Activated CD8-positive, alpha-beta memory T cell treated with anti-CD3 and anti-CD28 coated beads, Interleukin-2, amount 10 ng/mL, durations not matched to agents 7 days and 5 days (primary cell): ENCODE data around the gene PPAN. TPM values are rescaled to one million over a fixed set of nuclear protein-coding genes. Genes with fewer than 3 reads are reported as not detected.

Experiments used
- ATAC-seq: fragments of 150-1000 bp; cut with Tn5 transposase; one replicate; pipeline ENCODE4 v1.10.0; 2021; ENCODE audit warnings: moderate library complexity
- CTCF ChIA-PET: fragments of 350-600 bp; sonication (Branson Sonifier 250); formaldehyde crosslinking; loops from one replicate; lab custom pipeline; 2021; ENCODE audit warnings: antibody characterized with exemption; lab: Charles Lee
- DNase-seq: peaks from one replicate; pipeline ENCODE4 v3.0.0-alpha.2; 2020
- H3K27ac Mint-ChIP-seq: one replicate; pipeline ENCODE4 v1.8.0; 2021; ENCODE audit warnings: mild to moderate bottlenecking, mixed read lengths
- H3K27me3 Mint-ChIP-seq: one replicate; pipeline ENCODE4 v1.8.0; 2021; ENCODE audit warnings: mixed read lengths
- H3K36me3 Mint-ChIP-seq: one replicate; pipeline ENCODE4 v1.8.0; 2021; ENCODE audit warnings: mild to moderate bottlenecking, mixed read lengths
- H3K4me1 Mint-ChIP-seq: one replicate; pipeline ENCODE4 v1.8.0; 2021; ENCODE audit warnings: mixed read lengths
- H3K4me3 Mint-ChIP-seq: one replicate; pipeline ENCODE4 v1.8.0; 2021; ENCODE audit warnings: mild to moderate bottlenecking, moderate library complexity, mixed read lengths
- H3K9me3 Mint-ChIP-seq: one replicate; pipeline ENCODE4 v1.8.0; 2022; ENCODE audit warnings: low read depth, mixed read lengths
- total RNA-seq, 2 experiments: library from RNA; stranded (reverse); gene quantifications; one replicate each; pipeline ENCODE4 v1.2.3, GENCODE V29; 2021

PPAN gene, protein sequence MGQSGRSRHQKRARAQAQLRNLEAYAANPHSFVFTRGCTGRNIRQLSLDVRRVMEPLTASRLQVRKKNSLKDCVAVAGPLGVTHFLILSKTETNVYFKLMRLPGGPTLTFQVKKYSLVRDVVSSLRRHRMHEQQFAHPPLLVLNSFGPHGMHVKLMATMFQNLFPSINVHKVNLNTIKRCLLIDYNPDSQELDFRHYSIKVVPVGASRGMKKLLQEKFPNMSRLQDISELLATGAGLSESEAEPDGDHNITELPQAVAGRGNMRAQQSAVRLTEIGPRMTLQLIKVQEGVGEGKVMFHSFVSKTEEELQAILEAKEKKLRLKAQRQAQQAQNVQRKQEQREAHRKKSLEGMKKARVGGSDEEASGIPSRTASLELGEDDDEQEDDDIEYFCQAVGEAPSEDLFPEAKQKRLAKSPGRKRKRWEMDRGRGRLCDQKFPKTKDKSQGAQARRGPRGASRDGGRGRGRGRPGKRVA
- 100 to 1,000 TPM in 1 of 2 experiments, 10 to 100 TPM in 1; 98.5 to 115 TPM for total RNA-seq

DNA sequence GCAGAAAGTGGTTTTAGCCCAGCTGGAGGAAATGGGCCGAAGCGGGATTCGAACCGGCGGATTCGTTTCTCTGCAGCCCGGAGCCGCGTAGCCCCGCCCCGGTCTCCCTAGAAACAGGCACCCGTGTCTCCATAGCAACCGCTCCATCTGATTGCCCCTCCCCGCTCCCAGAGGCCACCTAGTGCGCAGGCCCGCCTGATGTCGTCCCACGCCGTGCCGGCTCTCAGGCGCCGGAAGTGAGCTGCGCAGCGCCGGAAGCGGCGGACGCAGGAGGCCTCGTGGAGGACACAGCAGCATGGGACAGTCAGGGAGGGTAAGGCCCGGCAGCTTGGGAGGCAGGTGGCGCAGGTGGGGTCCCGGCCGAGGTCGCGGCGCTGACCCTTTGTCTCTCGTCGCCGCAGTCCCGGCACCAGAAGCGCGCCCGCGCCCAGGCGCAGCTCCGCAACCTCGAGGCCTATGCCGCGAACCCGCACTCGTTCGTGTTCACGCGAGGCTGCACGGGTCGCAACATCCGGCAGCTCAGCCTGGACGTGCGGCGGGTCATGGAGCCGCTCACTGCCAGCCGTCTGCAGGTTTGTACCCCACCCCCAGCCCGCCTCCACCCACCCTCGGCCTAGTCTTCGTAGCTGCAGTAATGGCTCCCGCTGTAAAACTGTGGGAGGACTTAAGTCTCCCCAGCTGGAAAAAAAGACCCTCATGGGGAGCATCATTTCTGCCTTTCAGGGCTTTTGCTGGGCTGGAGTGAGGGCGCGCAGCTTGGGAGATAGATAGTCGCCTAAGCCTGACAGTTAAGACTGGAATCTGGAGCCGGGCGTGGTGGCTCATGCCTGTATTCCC is at the start of gene PPAN:
Gene PPAN (plus strand): TSS at position 263 of the 837 bp plus-strand sequence. CDS start 33 bp downstream, at position 296.
- Mint-ChIP-seq H3K27ac (peak within 1 kb of the TSS; percentile 99), H3K27me3 (no peaks in the 10 kb centered on the region), H3K9me3 (no peaks in the 10 kb centered on the region), H3K36me3 (peaks cover 38% of the 10 kb centered on the region), H3K4me1 (peaks cover 78% of the 10 kb centered on the region), H3K4me3 (peak within 1 kb of the TSS; percentile 77)
- CTCF ChIA-PET = interaction anchor here (0.6 to 5.5 kb wide), 8 partner anchors 7 to 322 kb away, joined by 3 to 55 read pairs (median 6); partner anchors contain the start of gene DNMT1
- DNase-seq (peak; percentile 99), ATAC-seq (peak; percentile 73)

DNA sequence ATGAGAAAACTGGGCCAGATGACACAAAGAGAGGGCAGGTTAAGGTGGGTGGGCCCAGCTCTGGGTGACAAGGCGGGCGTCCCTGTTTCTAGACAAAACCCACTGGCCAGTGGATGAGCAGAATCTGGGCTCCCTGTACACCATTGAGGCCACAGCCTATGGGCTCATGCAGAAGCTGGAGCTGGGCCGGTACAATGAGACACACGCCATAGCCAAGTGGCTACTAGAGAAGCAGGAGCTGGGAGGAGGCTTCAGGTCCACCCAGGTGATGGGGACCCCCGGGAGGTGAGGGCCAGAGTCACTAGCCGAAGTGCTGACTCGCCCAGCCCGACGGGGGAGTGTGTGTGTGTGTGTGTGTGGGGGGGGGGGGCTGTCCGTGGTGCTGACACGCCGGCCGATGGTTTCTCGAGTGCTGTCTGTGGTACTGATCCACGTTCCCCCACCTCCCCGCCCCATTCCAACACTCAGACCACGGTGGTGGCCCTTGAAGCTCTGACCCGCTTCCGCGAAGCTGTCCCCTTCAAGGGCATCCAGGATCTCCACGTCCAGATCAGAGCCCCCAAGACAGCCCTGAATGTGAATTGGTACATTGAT is 44.3 kb upstream of the PPAN start:
- DNase-seq = no peak
- no peaks in the 10 kb centered on the region for H3K9me3 Mint-ChIP-seq
- H3K4me1 Mint-ChIP-seq = no peaks in the 10 kb centered on the region
- H3K27me3 Mint-ChIP-seq = peaks cover 22% of the 10 kb centered on the region
- no peak overlapping the region for H3K4me3 Mint-ChIP-seq
- no peaks in the 10 kb centered on the region for H3K36me3 Mint-ChIP-seq
- CTCF ChIA-PET = no interaction called here
- ATAC-seq = no peak
- H3K27ac Mint-ChIP-seq = no peak overlapping the region

- Mint-ChIP-seq H3K27ac (no peak overlapping the region), H3K4me1 (peaks cover 10% of the 10 kb centered on the region), H3K27me3 (peaks cover 11% of the 10 kb centered on the region), H3K4me3 (no peak overlapping the region), H3K36me3 (no peaks in the 10 kb centered on the region), H3K9me3 (no peaks in the 10 kb centered on the region)
- peak; percentile 56 for DNase-seq
- ATAC-seq = peak; percentile 61
- CTCF ChIA-PET = no interaction called here
These were observed 38.0 kb upstream of the PPAN start for GRCh38 chr19:10068205-10068604.

GRCh38 chr19:10069046-10069445 is 37.1 kb upstream of the PPAN start:
- H3K9me3 Mint-ChIP-seq = peaks cover under 1% of the 10 kb centered on the region
- no peaks in the 10 kb centered on the region for H3K36me3 Mint-ChIP-seq
- no peak overlapping the region for H3K4me3 Mint-ChIP-seq
- CTCF ChIA-PET = interaction anchor here (0.8 to 1.3 kb wide), 2 partner anchors 41 to 69 kb away, joined by 3 to 4 read pairs; no protein-coding TSS in a partner anchor
- H3K27me3 Mint-ChIP-seq = peaks cover 7% of the 10 kb centered on the region
- no peak for ATAC-seq
- no peak for DNase-seq
- no peak overlapping the region for H3K27ac Mint-ChIP-seq
- peaks cover 10% of the 10 kb centered on the region for H3K4me1 Mint-ChIP-seq

DNA sequence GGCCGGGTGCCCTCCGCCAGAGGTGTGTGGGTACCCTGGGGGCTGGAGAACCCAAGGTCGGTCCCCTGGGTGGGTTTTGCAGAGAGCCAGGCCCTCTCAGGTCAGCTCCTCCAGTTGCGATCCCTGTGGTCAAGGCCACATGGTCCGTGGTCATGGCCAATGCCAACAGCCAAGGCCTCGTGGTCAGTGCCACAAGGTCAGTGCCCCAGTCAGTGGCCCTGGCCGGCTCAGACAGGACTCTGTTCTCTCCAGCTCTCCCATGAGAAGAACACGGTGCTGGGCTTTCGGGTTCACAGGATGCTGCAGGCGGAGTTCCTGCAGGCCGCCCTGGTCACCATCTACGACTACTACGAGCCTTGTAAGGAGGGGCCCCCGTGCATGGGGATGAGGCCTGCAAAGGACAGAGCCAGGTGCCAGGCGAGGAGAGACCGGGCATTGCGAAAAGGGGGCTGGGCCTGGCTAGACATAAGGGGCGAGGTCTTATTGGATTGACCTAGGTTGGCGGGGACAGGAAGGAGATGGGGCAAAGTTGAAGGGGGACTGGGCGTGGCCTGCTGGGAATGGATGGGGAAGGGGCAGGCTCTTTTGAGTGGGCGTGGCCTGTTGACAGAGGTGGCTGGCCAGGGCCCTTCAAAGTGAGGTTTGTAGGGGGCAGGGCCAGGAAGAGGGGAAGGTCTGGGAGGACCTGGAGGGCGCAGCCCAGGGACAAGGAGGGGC is 35.3 kb upstream of the PPAN start:
- Mint-ChIP-seq H3K36me3 (no peaks in the 10 kb centered on the region), H3K9me3 (peaks cover 2% of the 10 kb centered on the region), H3K27ac (no peak overlapping the region), H3K27me3 (peaks cover 3% of the 10 kb centered on the region), H3K4me1 (peaks cover 10% of the 10 kb centered on the region), H3K4me3 (no peak overlapping the region)
- CTCF ChIA-PET = no interaction called here
- ATAC-seq = no peak
- DNase-seq = no peak

DNA sequence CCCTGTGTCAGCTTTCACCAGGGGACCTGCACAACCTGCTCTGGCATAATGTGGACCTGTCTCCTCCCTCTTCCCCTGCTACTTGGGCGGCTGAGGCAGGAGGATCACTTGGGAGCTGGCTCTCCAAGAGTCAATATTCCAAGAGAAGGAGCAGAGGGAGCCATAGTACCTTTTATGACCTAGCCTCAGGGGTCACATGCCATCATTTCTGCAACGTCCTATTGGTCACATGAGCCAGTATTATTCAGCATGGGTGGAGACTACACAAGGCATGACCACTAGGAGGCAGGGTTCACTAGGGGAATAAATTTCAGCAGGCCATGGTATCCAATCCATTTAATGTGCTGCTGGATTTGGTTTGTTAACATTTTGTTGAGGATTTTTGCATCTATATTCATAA is 32.0 kb upstream of the PPAN start:
- ATAC-seq = peak; percentile 81
- H3K4me3 Mint-ChIP-seq = no peak overlapping the region
- CTCF ChIA-PET = interaction anchor here (0.6 to 1.6 kb wide), 4 partner anchors 22 to 238 kb away, joined by 3 to 7 read pairs (median 3); no protein-coding TSS in a partner anchor
- H3K27me3 Mint-ChIP-seq = peaks cover 8% of the 10 kb centered on the region
- H3K27ac Mint-ChIP-seq = no peak overlapping the region
- H3K4me1 Mint-ChIP-seq = no peaks in the 10 kb centered on the region
- no peaks in the 10 kb centered on the region for H3K36me3 Mint-ChIP-seq
- H3K9me3 Mint-ChIP-seq = peaks cover 2% of the 10 kb centered on the region
- peak; percentile 73 for DNase-seq

- H3K27ac Mint-ChIP-seq = no peak overlapping the region
These were observed 29.6 kb upstream of the PPAN start for GRCh38 chr19:10076535-10076934.

GRCh38 chr19:10078329-10078728 is 27.8 kb upstream of the PPAN start:
- Mint-ChIP-seq H3K4me3 (no peak overlapping the region), H3K27ac (no peak overlapping the region), H3K4me1 (no peaks in the 10 kb centered on the region), H3K27me3 (peaks cover 11% of the 10 kb centered on the region), H3K9me3 (peaks cover 2% of the 10 kb centered on the region), H3K36me3 (no peaks in the 10 kb centered on the region)
- ATAC-seq (no peak), DNase-seq (no peak)
- CTCF ChIA-PET = no interaction called here

More at GRCh38 chr19:10076535-10076934, 29.6 kb upstream of the PPAN start:
- Mint-ChIP-seq H3K9me3 (peaks cover 2% of the 10 kb centered on the region), H3K4me3 (no peak overlapping the region), H3K4me1 (no peaks in the 10 kb centered on the region), H3K27me3 (peaks cover 11% of the 10 kb centered on the region), H3K36me3 (no peaks in the 10 kb centered on the region)
- DNase-seq (no peak), ATAC-seq (no peak)
- CTCF ChIA-PET = interaction anchor here (1.0 to 2.2 kb wide), 3 partner anchors 13 to 173 kb away, joined by 3 to 15 read pairs (median 3); partner anchors contain the start of gene P2RY11

GRCh38 chr19:10079031-10079453 is 27.1 kb upstream of the PPAN start:
- CTCF ChIA-PET = no interaction called here
- peaks cover 11% of the 10 kb centered on the region for H3K27me3 Mint-ChIP-seq
- H3K9me3 Mint-ChIP-seq = peaks cover 2% of the 10 kb centered on the region
- no peak overlapping the region for H3K4me3 Mint-ChIP-seq
- ATAC-seq = no peak
- H3K4me1 Mint-ChIP-seq = no peaks in the 10 kb centered on the region
- no peaks in the 10 kb centered on the region for H3K36me3 Mint-ChIP-seq
- DNase-seq = no peak
- no peak overlapping the region for H3K27ac Mint-ChIP-seq

DNA sequence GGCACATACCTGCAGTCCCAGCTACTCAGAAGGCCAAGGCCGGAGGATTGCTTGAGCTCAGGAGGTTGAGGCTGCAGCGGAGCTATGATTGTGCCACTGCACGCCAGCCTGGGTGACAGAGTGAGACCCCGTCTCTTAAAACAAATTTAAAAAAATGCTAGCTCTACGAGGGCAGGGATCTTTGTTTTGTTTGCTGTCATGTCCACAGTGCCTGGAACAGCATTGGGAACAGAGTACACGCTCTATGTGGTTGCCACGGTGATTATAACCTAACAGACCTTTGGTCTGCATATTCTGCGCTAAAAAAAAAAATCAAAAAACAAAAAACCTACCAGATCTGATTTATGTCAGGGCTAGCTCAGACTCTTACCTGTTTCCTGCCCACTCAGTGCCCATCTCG is 22.3 kb upstream of the PPAN start:
- ATAC-seq (no peak), DNase-seq (no peak)
- H3K4me1 Mint-ChIP-seq = peaks cover 14% of the 10 kb centered on the region
- CTCF ChIA-PET = interaction anchor here (0.8 to 2.5 kb wide), 7 partner anchors 14 to 153 kb away, joined by 3 to 14 read pairs (median 4); partner anchors contain the start of gene P2RY11
- peaks cover 11% of the 10 kb centered on the region for H3K36me3 Mint-ChIP-seq
- peaks cover 6% of the 10 kb centered on the region for H3K27me3 Mint-ChIP-seq
- no peak overlapping the region for H3K4me3 Mint-ChIP-seq
- H3K27ac Mint-ChIP-seq = no peak overlapping the region
- H3K9me3 Mint-ChIP-seq = no peaks in the 10 kb centered on the region

GRCh38 chr19:10084803-10085202 is 21.4 kb upstream of the PPAN start:
- H3K4me1 Mint-ChIP-seq = peaks cover 23% of the 10 kb centered on the region
- H3K36me3 Mint-ChIP-seq = peaks cover 20% of the 10 kb centered on the region
- CTCF ChIA-PET = interaction anchor here (0.8 to 2.5 kb wide), 5 partner anchors 13 to 154 kb away, joined by 3 to 14 read pairs (median 4); partner anchors contain the start of gene P2RY11
- no peak overlapping the region for H3K27ac Mint-ChIP-seq
- H3K27me3 Mint-ChIP-seq = peaks cover 3% of the 10 kb centered on the region
- ATAC-seq (no peak), DNase-seq (no peak)
- H3K4me3 Mint-ChIP-seq = no peak overlapping the region
- no peaks in the 10 kb centered on the region for H3K9me3 Mint-ChIP-seq
